Measurements from ENCODE around the gene SYVN1.

SYVN1 gene

GRCh38 chr11:65165410-65166317, 31.3 kb upstream of the SYVN1 start:
- H3K27me3 ChIP-seq (ENCODE audit: insufficient read depth, low read depth, severe bottlenecking): no peaks in the 10 kb centered on the region
- no peak overlapping the region for H3K4me3 ChIP-seq (ENCODE audit: low read depth, low read length)
- TF ChIP-seq CTCF (IDR thresholded peaks at IDR 0.05; ENCODE audit: low read depth, low read length): no peak
- no peaks in the 10 kb centered on the region for H3K9me3 ChIP-seq (ENCODE audit: severe bottlenecking)
- H3K27ac ChIP-seq: no peak overlapping the region
- no peaks in the 10 kb centered on the region for H3K36me3 ChIP-seq
- DNase-seq: no peak

- no peak overlapping the region for H3K4me3 ChIP-seq (ENCODE audit: low read depth, low read length)
- no peak for DNase-seq
- no peak for TF ChIP-seq CTCF (IDR thresholded peaks at IDR 0.05; ENCODE audit: low read depth, low read length)
Measured at GRCh38 chr11:65163684-65164083, 29.4 kb upstream of the SYVN1 start.

GRCh38 chr11:65160643-65161042, 26.3 kb upstream of the SYVN1 start:
- DNase-seq: no peak
- Histone ChIP-seq H3K27me3 (ENCODE audit: insufficient read depth, low read depth, severe bottlenecking) (no peaks in the 10 kb centered on the region), H3K36me3 (no peaks in the 10 kb centered on the region), H3K27ac (no peak overlapping the region), H3K4me3 (ENCODE audit: low read depth, low read length) (no peak overlapping the region), H3K9me3 (ENCODE audit: severe bottlenecking) (no peaks in the 10 kb centered on the region)
- no peak for TF ChIP-seq CTCF (IDR thresholded peaks at IDR 0.05; ENCODE audit: low read depth, low read length)

More at GRCh38 chr11:65163684-65164083, 29.4 kb upstream of the SYVN1 start:
- Histone ChIP-seq H3K27ac (no peak overlapping the region), H3K27me3 (ENCODE audit: insufficient read depth, low read depth, severe bottlenecking) (no peaks in the 10 kb centered on the region), H3K9me3 (ENCODE audit: severe bottlenecking) (no peaks in the 10 kb centered on the region), H3K36me3 (no peaks in the 10 kb centered on the region)

GRCh38 chr11:65159012-65159411, 24.7 kb upstream of the SYVN1 start:
- TF ChIP-seq CTCF (IDR thresholded peaks at IDR 0.05; ENCODE audit: low read depth, low read length): no peak
- Histone ChIP-seq H3K36me3 (no peaks in the 10 kb centered on the region), H3K27me3 (ENCODE audit: insufficient read depth, low read depth, severe bottlenecking) (no peaks in the 10 kb centered on the region), H3K4me3 (ENCODE audit: low read depth, low read length) (no peak overlapping the region), H3K9me3 (ENCODE audit: severe bottlenecking) (no peaks in the 10 kb centered on the region), H3K27ac (no peak overlapping the region)
- DNase-seq: no peak

- Histone ChIP-seq H3K9me3 (ENCODE audit: severe bottlenecking) (no peaks in the 10 kb centered on the region), H3K4me3 (ENCODE audit: low read depth, low read length) (no peak overlapping the region), H3K36me3 (no peaks in the 10 kb centered on the region), H3K27ac (no peak overlapping the region), H3K27me3 (ENCODE audit: insufficient read depth, low read depth, severe bottlenecking) (no peaks in the 10 kb centered on the region)
- no peak for TF ChIP-seq CTCF (IDR thresholded peaks at IDR 0.05; ENCODE audit: low read depth, low read length)
- DNase-seq: no peak
Measured at GRCh38 chr11:65157336-65157735, 23.0 kb upstream of the SYVN1 start.
